ENCODE results near the gene CNOT11.
"Not testable (repeated sequence)": the region's sequence is repeated elsewhere in the genome, so short reads cannot be mapped to it uniquely, and the experiment has no call there.

GRCh38 chr2:101239760-101240118 lies 12.9 kb upstream of the CNOT11 start:
- not testable (repeated sequence) for TF ChIP-seq POLR2A (IDR thresholded peaks at IDR 0.05; ENCODE audit: borderline replicate concordance, extremely low read depth, insufficient read depth, insufficient read length); POLR2AphosphoS5 (IDR thresholded peaks at IDR 0.05; ENCODE audit: low read depth, low read length); CTCF (IDR thresholded peaks at IDR 0.05 in 2 of 3, conservative IDR thresholded peaks at IDR 0.05 in 1 of 3; ENCODE audit: borderline replicate concordance in 1 of 3, insufficient read depth in 1 of 3, low read depth in 2 of 3, low read length in 2 of 3); EZH2 (IDR thresholded peaks at IDR 0.05); MAX (IDR thresholded peaks at IDR 0.05); SIN3A (IDR thresholded peaks at IDR 0.05; ENCODE audit: low read depth); REST (IDR thresholded peaks at IDR 0.05; ENCODE audit: low read depth); RAD21 (IDR thresholded peaks at IDR 0.05; ENCODE audit: low read depth); CEBPB (IDR thresholded peaks at IDR 0.05; ENCODE audit: low read depth); ZNF274 (IDR thresholded peaks at IDR 0.05; ENCODE audit: low read depth, low read length)

Data from HCT116 (cell line).